Large intestine (tissue), 3 donors: ENCODE measurements around the gene ITGA2. TPM values are rescaled to one million over a fixed set of nuclear protein-coding genes. Genes with fewer than 3 reads are reported as not detected.

Experiments used
- DNase-seq, 2 donors: peaks; one replicate each; pipeline versions ENCODE4 v3.0.0 to v3.0.0-alpha.2; 2013
- H3K27ac ChIP-seq: one replicate; pipeline ENCODE4 v1.5.1; 2013; ENCODE audit warnings: low read length
- H3K27me3 ChIP-seq: 2 replicates; pipeline ENCODE4 v1.6.1; 2013; ENCODE audit warnings: low read length; ENCODE audit not compliant: control insufficient read depth, insufficient read depth
- H3K36me3 ChIP-seq: 2 replicates; pipeline ENCODE4 v1.6.1; 2013; ENCODE audit warnings: low read length; ENCODE audit not compliant: control insufficient read depth, insufficient read depth
- H3K4me1 ChIP-seq: one replicate; pipeline ENCODE4 v1.6.1; 2013; ENCODE audit warnings: low read length; ENCODE audit not compliant: control insufficient read depth, insufficient read depth
- H3K4me3 ChIP-seq: one replicate; pipeline ENCODE4 v1.5.1; 2013; ENCODE audit warnings: low read length
- H3K9me3 ChIP-seq: one replicate; pipeline ENCODE4 v1.6.1; 2013; ENCODE audit warnings: mild to moderate bottlenecking, low read depth, low read length, moderate library complexity; ENCODE audit not compliant: control insufficient read depth
- WGBS: methylation state at CpG from one replicate; pipeline ENCODE4 v1.1.5; 2013; ENCODE audit warnings: low lambda C conversion rate; ENCODE audit not compliant: insufficient coverage; 5-methylcytosine and 5-hydroxymethylcytosine counted together
- polyA plus RNA-seq: library from polyadenylated mRNA; unstranded; fragments of 120-200 nt; gene quantifications from one replicate; pipeline ENCODE4 v1.2.1, GENCODE V29; 2013

ITGA2 gene
- polyA plus RNA-seq, 1 donor: 13.7 TPM

GRCh38 chr5:53048248-53048647, 59.1 kb downstream of the ITGA2 start:
- WGBS: no CpG with 5 or more reads among the region's 2 CpGs
- Histone ChIP-seq H3K4me1 (no peaks in the 10 kb centered on the region), H3K9me3 (no peaks in the 10 kb centered on the region), H3K27ac (no peak overlapping the region), H3K4me3 (no peak overlapping the region), H3K27me3 (no peaks in the 10 kb centered on the region), H3K36me3 (peaks cover 3% of the 10 kb centered on the region)
- no peak for DNase-seq

GRCh38 chr5:53052499-53052898, 63.3 kb downstream of the ITGA2 start:
- Histone ChIP-seq H3K4me1 (no peaks in the 10 kb centered on the region), H3K9me3 (no peaks in the 10 kb centered on the region), H3K27me3 (no peaks in the 10 kb centered on the region), H3K4me3 (no peak overlapping the region), H3K36me3 (peaks cover 7% of the 10 kb centered on the region), H3K27ac (no peak overlapping the region)
- WGBS: 100% methylated on average over 1 of the region's 2 CpGs
- DNase-seq: no peak

GRCh38 chr5:53053364-53053763, 64.2 kb downstream of the ITGA2 start:
- H3K4me3 ChIP-seq: no peak overlapping the region
- H3K4me1 ChIP-seq: no peaks in the 10 kb centered on the region
- DNase-seq: no peak
- 100% methylated on average over 1 of the region's 4 CpGs for WGBS
- peaks cover 14% of the 10 kb centered on the region for H3K36me3 ChIP-seq
- no peaks in the 10 kb centered on the region for H3K9me3 ChIP-seq
- H3K27ac ChIP-seq: no peak overlapping the region
- no peaks in the 10 kb centered on the region for H3K27me3 ChIP-seq

- 100% methylated on average over 1 of the region's 5 CpGs for WGBS
- H3K4me1 ChIP-seq: no peaks in the 10 kb centered on the region
- no peaks in the 10 kb centered on the region for H3K27me3 ChIP-seq
- no peaks in the 10 kb centered on the region for H3K9me3 ChIP-seq
- H3K27ac ChIP-seq: no peak overlapping the region
- H3K36me3 ChIP-seq: peaks cover 23% of the 10 kb centered on the region
- DNase-seq: no peak
- no peak overlapping the region for H3K4me3 ChIP-seq
These were observed 66.2 kb downstream of the ITGA2 start for GRCh38 chr5:53055365-53055764.

GRCh38 chr5:53059281-53059680, 70.1 kb downstream of the ITGA2 start:
- no peaks in the 10 kb centered on the region for H3K4me1 ChIP-seq
- H3K27ac ChIP-seq: no peak overlapping the region
- no peaks in the 10 kb centered on the region for H3K27me3 ChIP-seq
- peaks cover 16% of the 10 kb centered on the region for H3K36me3 ChIP-seq
- WGBS: no CpG with 5 or more reads among the region's 5 CpGs
- DNase-seq: no peak
- no peaks in the 10 kb centered on the region for H3K9me3 ChIP-seq
- H3K4me3 ChIP-seq: no peak overlapping the region

GRCh38 chr5:53063176-53063575, 74.0 kb downstream of the ITGA2 start:
- Histone ChIP-seq H3K36me3 (peaks cover 17% of the 10 kb centered on the region), H3K27me3 (no peaks in the 10 kb centered on the region), H3K4me3 (no peak overlapping the region), H3K27ac (no peak overlapping the region), H3K4me1 (no peaks in the 10 kb centered on the region), H3K9me3 (no peaks in the 10 kb centered on the region)
- WGBS: 83% methylated on average over 1 of the region's 2 CpGs
- no peak for DNase-seq

GRCh38 chr5:53063791-53064190, 74.6 kb downstream of the ITGA2 start:
- no peak for DNase-seq

GRCh38 chr5:53066088-53066487, 76.9 kb downstream of the ITGA2 start:
- no peak overlapping the region for H3K4me3 ChIP-seq
- H3K36me3 ChIP-seq: peaks cover 13% of the 10 kb centered on the region
- WGBS: 100% methylated on average over 1 of the region's 1 CpG
- no peaks in the 10 kb centered on the region for H3K4me1 ChIP-seq
- DNase-seq: no peak
- H3K9me3 ChIP-seq: no peaks in the 10 kb centered on the region
- H3K27ac ChIP-seq: no peak overlapping the region
- H3K27me3 ChIP-seq: no peaks in the 10 kb centered on the region

More at GRCh38 chr5:53063791-53064190, 74.6 kb downstream of the ITGA2 start:
- Histone ChIP-seq H3K4me3 (no peak overlapping the region), H3K9me3 (no peaks in the 10 kb centered on the region), H3K4me1 (no peaks in the 10 kb centered on the region), H3K36me3 (peaks cover 13% of the 10 kb centered on the region), H3K27ac (no peak overlapping the region), H3K27me3 (no peaks in the 10 kb centered on the region)
- WGBS: 89% methylated on average over 2 of the region's 3 CpGs

- Histone ChIP-seq H3K27ac (no peak overlapping the region), H3K4me3 (no peak overlapping the region), H3K9me3 (no peaks in the 10 kb centered on the region), H3K4me1 (no peaks in the 10 kb centered on the region), H3K36me3 (peaks cover 17% of the 10 kb centered on the region), H3K27me3 (no peaks in the 10 kb centered on the region)
- DNase-seq: no peak
- 0% methylated on average over 1 of the region's 1 CpG for WGBS
These were observed 78.5 kb downstream of the ITGA2 start for GRCh38 chr5:53067641-53068040.

- H3K4me3 ChIP-seq: no peak overlapping the region
- H3K36me3 ChIP-seq: peaks cover 22% of the 10 kb centered on the region
- H3K27me3 ChIP-seq: no peaks in the 10 kb centered on the region
- H3K27ac ChIP-seq: no peak overlapping the region
- WGBS: 100% methylated on average over 1 of the region's 4 CpGs
- no peaks in the 10 kb centered on the region for H3K4me1 ChIP-seq
- H3K9me3 ChIP-seq: no peaks in the 10 kb centered on the region
- DNase-seq: no peak
These were observed 79.2 kb downstream of the ITGA2 start for GRCh38 chr5:53068291-53068836.

GRCh38 chr5:53069626-53070025, 80.5 kb downstream of the ITGA2 start:
- H3K9me3 ChIP-seq: no peaks in the 10 kb centered on the region
- no peak overlapping the region for H3K4me3 ChIP-seq
- H3K4me1 ChIP-seq: no peaks in the 10 kb centered on the region
- no peak overlapping the region for H3K27ac ChIP-seq
- 96% methylated on average over 3 of the region's 5 CpGs for WGBS
- H3K36me3 ChIP-seq: peaks cover 27% of the 10 kb centered on the region
- H3K27me3 ChIP-seq: no peaks in the 10 kb centered on the region
- DNase-seq: no peak
